Spleen (tissue), 7 donors: ENCODE data around the gene FAM117A.

Experiments
- POLR2AphosphoS5 ChIP-seq, 3 donors: sonication (generic); formaldehyde crosslinking; IDR thresholded peaks; one replicate each; pipeline ENCODE4 v1.5.1; 2017; ENCODE audit warnings: antibody characterized with exemption in 3 of 3
- TF ChIP-seq, protein P1 (sequence below), 11 experiments: fragments of 200-600 bp in 7 of 11; fragments of 450-650 bp in 4 of 11; sonication (generic) in 4 of 11; IDR thresholded peaks in 8 of 11; conservative IDR thresholded peaks in 3 of 11; 1 replicate in 7 of 11; 2 replicates in 4 of 11; pipeline versions ENCODE4 v1.4.0 to v1.8.0; 2016 to 2021; ENCODE audit warnings: antibody characterized with exemption in 11 of 11, inconsistent platforms in 4 of 11, mild to moderate bottlenecking in 1 of 11
- donor health status: DM: no; HTN: no; CAD: no; lungs with moderate emphysema.
- donor health status: DM: no; HTN: no; CAD: no.
- donor health status: DM: no; HTN: no; CAD: no.

DNA sequence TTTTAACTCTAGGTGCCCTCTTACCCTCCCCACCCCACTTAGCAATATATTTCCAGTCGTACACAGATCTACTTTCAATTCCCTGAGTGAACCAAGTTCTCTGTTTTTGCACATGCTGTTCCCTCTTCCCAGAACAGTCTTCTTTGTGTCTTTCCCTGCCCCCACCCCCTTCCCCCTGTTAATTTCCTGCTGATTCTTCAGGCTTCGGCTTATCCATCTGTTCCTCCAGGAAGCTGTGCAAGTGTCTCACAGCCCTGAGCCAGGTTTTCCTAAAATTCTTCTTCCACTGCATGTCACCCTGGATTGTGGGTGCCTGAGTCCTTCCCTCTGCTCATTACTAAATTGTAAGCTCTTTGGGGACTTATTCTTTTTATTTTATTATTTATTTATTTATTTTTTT lies 73.7 kb downstream of the FAM117A start:
- TF ChIP-seq, protein P1, sequence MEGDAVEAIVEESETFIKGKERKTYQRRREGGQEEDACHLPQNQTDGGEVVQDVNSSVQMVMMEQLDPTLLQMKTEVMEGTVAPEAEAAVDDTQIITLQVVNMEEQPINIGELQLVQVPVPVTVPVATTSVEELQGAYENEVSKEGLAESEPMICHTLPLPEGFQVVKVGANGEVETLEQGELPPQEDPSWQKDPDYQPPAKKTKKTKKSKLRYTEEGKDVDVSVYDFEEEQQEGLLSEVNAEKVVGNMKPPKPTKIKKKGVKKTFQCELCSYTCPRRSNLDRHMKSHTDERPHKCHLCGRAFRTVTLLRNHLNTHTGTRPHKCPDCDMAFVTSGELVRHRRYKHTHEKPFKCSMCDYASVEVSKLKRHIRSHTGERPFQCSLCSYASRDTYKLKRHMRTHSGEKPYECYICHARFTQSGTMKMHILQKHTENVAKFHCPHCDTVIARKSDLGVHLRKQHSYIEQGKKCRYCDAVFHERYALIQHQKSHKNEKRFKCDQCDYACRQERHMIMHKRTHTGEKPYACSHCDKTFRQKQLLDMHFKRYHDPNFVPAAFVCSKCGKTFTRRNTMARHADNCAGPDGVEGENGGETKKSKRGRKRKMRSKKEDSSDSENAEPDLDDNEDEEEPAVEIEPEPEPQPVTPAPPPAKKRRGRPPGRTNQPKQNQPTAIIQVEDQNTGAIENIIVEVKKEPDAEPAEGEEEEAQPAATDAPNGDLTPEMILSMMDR (IDR thresholded peaks at IDR 0.05 in 8 of 11, conservative IDR thresholded peaks at IDR 0.05 in 3 of 11): no peak
- no peak for TF ChIP-seq POLR2AphosphoS5 (IDR thresholded peaks at IDR 0.05)
